Gastrocnemius medialis (tissue), 4 donors: Measurements from ENCODE around the gene WDR81.

Source experiments
- CTCF ChIP-seq, 5 experiments: fragments of 450-650 bp in 3 of 5; fragments of 200-600 bp in 2 of 5; sonication (generic) in 2 of 5; IDR thresholded peaks in 4 of 5; conservative IDR thresholded peaks in 1 of 5; 1 replicate in 4 of 5; 2 replicates in 1 of 5; pipeline ENCODE4 v1.5.1; 2016 to 2019; ENCODE audit warnings: antibody characterized with exemption in 5 of 5, mild to moderate bottlenecking in 3 of 5, moderate library complexity in 3 of 5
- POLR2A ChIP-seq, 2 donors: fragments of 450-650 bp; IDR thresholded peaks; one replicate each; pipeline ENCODE4 v1.6.1; 2017; ENCODE audit warnings: antibody characterized with exemption in 2 of 2, mild to moderate bottlenecking in 2 of 2, moderate library complexity in 2 of 2

DNA sequence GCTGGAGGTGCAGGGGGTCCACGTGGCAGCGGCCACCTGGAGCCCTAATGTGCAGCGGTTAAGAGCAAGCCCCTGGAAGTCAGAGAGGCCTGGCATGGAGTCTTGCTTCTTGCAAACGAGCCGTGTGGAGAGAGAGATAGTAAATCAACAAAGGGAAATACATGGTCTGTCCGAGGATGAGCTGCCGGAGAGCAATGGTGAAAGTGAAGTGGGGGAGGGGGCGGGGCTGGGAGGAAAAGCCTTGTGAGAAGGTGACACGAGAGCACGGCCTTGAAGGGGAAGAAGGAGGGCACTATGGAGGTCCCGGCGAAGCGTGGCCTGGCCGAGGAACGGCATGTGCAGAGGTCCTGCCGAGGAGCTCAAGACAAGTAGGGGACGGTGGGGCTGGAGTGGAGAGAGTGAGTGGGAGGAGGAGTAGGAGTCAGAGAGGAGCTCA is 31.3 kb downstream of the WDR81 start:
- TF ChIP-seq CTCF (IDR thresholded peaks at IDR 0.05 in 4 of 5, conservative IDR thresholded peaks at IDR 0.05 in 1 of 5) = no peak
- TF ChIP-seq POLR2A (IDR thresholded peaks at IDR 0.05) = no peak
